GM12864 (cell line): ENCODE results near the gene GABRB3.

Source experiments
- DNase-seq: peaks from one replicate; pipeline ENCODE4 v3.0.0-alpha.2; 2011; ENCODE audit warnings: low read depth
- H3K4me3 ChIP-seq: 2 replicates; pipeline ENCODE4 v1.5.1; 2011; ENCODE audit warnings: mild to moderate bottlenecking, low read depth, low read length, control low read depth
- CTCF ChIP-seq: IDR thresholded peaks from 2 replicates; pipeline ENCODE4 v1.5.1; 2011; ENCODE audit warnings: low read depth, mild to moderate bottlenecking, moderate library complexity, low read length, control low read depth, inconsistent platforms; ENCODE audit errors: missing control alignments

The GABRB3 gene

DNA sequence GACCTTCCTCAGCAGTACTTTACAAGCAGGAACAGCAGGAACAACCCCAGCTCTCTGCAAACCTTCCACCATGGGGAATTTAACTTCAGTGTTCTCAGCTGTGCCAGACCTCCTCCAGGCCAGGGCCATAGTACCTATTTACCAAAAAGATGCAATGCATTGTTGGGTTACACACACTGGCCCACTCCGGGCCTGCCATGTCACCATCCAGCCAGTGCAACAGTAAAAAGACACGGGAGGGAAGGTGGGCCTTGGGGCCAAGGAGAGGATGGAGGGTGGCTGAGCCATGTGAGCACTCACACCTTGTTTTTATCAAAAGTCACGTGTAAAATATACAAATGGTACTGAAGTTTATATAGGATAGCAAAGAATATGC lies 157.0 kb downstream of the GABRB3 start:
- no peak for DNase-seq
- no peak for TF ChIP-seq CTCF
- H3K4me3 ChIP-seq: no peak overlapping the region

DNA sequence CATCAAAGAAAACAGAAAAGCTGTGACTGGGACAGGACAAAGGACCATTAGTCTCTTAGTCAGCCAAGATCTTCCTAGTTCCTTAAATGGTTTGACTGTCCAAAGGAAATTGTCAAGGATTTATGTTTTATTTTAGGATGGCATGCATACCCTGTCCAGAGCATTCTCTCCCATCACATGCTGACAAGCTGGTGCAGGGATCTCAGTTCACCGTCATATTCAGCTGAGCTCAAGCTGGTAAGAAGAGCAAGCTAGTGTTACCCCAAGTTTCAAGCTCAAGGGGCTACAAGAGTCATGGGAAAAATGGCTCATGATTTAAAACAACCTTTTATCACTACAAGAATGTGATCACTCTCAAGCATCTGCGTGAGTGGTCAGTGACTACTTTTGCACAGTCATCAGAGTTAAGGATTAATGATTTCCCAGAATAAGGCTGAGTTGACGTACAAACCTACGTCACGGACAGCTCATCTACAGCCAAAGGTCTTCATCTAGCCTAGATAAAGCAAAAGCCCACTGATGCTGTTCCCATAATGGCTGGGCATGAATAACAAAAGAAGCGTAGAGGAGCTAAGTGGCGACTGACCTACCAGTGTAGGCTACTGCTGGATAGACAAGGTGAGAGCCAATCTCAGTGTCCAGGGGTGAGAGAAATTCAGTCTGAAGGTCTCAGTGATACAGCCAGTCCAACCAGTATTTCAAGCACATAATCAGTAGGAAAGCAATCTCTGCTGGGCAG lies 157.5 kb downstream of the GABRB3 start:
- no peak for TF ChIP-seq CTCF
- no peak overlapping the region for H3K4me3 ChIP-seq
- DNase-seq: no peak

DNA sequence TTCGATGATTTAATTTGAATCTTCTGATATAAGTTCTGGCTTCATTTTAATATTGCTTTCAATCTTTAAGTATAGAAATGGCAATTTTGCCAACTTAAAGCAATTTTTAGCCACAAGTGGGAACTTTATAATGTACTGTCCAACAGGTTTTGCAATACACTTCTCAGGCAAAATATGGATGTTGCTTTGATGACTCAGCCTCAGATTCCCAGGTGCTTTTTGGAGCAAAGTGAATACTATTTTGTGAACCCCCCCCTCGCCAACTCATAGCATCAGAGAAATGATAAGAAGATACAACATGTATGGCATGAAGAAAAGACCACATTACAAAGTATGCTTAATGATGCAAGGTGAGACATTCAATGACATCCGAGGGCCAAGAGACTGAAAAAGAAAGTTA lies 158.1 kb downstream of the GABRB3 start:
- DNase-seq: no peak
- no peak overlapping the region for H3K4me3 ChIP-seq
- no peak for TF ChIP-seq CTCF

GRCh38 chr15:26598704-26599103 lies 174.2 kb downstream of the GABRB3 start:
- no peak for DNase-seq
- H3K4me3 ChIP-seq: no peak overlapping the region
- TF ChIP-seq CTCF: no peak

DNA sequence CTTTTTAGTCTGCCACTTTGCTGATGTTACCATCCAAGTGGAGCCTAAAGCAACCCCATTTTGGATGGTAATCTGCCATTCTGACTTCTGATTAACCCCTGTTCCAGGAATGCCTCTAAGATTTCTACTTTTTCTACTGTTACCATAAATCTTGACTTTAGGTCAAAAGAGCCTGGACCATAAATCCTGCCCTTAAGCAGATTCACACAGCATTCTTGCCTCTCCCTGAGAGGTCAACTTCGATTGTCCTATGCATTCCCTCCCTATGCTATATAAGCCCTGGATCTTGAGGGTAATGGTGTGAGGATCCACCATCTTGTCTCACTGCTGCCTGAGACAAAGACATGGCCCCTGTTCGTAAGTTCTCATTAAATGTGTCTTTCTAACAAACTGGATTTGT lies 177.3 kb downstream of the GABRB3 start:
- H3K4me3 ChIP-seq: no peak overlapping the region
- TF ChIP-seq CTCF: no peak
- no peak for DNase-seq

DNA sequence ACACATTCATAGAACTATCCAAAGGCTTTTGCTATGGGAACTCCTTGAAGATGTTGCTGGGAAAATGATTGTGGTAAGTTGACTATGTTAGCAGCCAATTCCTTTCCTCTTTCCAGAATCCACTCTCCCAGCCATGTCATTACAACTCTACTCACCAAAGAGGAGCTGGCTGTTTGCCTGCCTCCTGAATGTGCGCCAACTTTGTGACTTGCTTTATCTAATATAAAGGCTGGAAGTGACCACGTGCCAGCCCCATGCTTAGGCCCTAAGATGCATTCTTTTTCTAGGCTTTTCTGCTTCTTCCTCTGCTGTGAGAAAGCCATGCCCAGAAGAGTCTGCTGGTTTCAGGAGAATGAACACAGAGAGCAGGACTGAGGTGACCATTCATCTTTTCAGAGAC lies 182.2 kb downstream of the GABRB3 start:
- TF ChIP-seq CTCF: no peak
- no peak overlapping the region for H3K4me3 ChIP-seq
- DNase-seq: no peak

DNA sequence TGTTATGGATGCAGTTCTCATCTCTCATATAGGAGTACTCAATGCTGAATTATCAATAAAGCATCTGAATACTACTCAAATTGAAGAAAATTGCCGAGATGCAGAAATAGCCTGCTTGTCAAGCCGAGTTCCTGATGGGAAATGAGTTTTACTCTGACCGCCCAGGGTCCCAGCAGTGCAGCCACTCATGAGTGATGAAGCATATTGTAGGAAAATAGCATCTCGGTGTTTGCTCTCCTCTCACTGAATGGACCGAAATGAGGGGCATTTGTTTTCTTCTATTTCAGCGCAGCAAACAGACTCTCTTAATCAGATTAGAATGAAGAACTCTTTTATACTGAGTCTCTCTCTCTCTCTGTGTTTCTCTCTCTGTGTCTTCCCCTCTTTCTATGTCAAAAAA lies 190.0 kb downstream of the GABRB3 start:
- no peak for TF ChIP-seq CTCF
- no peak overlapping the region for H3K4me3 ChIP-seq
- DNase-seq: no peak
